Ascending aorta (tissue), 2 donors: Measurements from ENCODE around the gene OPALIN. TPM values are rescaled to one million over a fixed set of nuclear protein-coding genes. Genes with fewer than 3 reads are reported as not detected.

Source experiments
- DNase-seq, 2 donors: peaks; one replicate each; pipeline ENCODE4 v3.0.0-alpha.2; 2019; ENCODE audit warnings: low spot score in 2 of 2
- H3K27ac ChIP-seq, 2 donors: fragments of 200-600 bp; sonication (generic); one replicate each; pipeline ENCODE4 v1.5.1; 2016 to 2017; ENCODE audit warnings: mild to moderate bottlenecking in 1 of 2
- H3K27me3 ChIP-seq: fragments of 200-600 bp; sonication (generic); one replicate; pipeline ENCODE4 v1.5.1; 2017
- H3K36me3 ChIP-seq, 2 donors: fragments of 200-600 bp; sonication (generic); one replicate each; pipeline ENCODE4 v1.5.1; 2016
- H3K4me1 ChIP-seq, 2 donors: fragments of 200-600 bp; sonication (generic); one replicate each; pipeline ENCODE4 v1.5.1; 2016 to 2017; ENCODE audit warnings: mild to moderate bottlenecking in 1 of 2
- H3K4me3 ChIP-seq, 2 donors: fragments of 200-600 bp; sonication (generic); one replicate each; pipeline ENCODE4 v1.5.1; 2016 to 2017; ENCODE audit warnings: mild to moderate bottlenecking in 1 of 2
- H3K9me3 ChIP-seq, 2 donors: fragments of 200-600 bp; sonication (generic); one replicate each; pipeline ENCODE4 v1.5.1; 2016
- CTCF ChIP-seq, 3 experiments: fragments of 200-600 bp in 2 of 3; fragments of 450-650 bp in 1 of 3; sonication (generic) in 2 of 3; IDR thresholded peaks; one replicate each; pipeline ENCODE4 v1.5.1; 2016 to 2019; ENCODE audit warnings: antibody characterized with exemption in 3 of 3, mild to moderate bottlenecking in 1 of 3, moderate library complexity in 1 of 3
- intact Hi-C: fragments of 100-400 bp; cut with DNase I; formaldehyde crosslinking; loops from one replicate; pipeline ENCODE4 v1.15.1; 2023
- total RNA-seq: library from RNA; depleted of rRNA; stranded (reverse); fragments of >200 nt; gene quantifications from one replicate; pipeline ENCODE4 v1.1.0, GENCODE V29; 2016

The OPALIN gene
- total RNA-seq, 1 donor from 2014 or later = not detected

GRCh38 chr10:96342402-96342801 lies 16.4 kb downstream of the OPALIN start:
- H3K4me1 ChIP-seq = no peaks in the 10 kb centered on the region
- no peak for DNase-seq
- no peak for TF ChIP-seq CTCF (IDR thresholded peaks at IDR 0.05)
- intact Hi-C loops = no loop called here
- H3K9me3 ChIP-seq = no peaks in the 10 kb centered on the region
- H3K27ac ChIP-seq = no peak overlapping the region
- H3K4me3 ChIP-seq = no peak overlapping the region
- H3K36me3 ChIP-seq = no peaks in the 10 kb centered on the region
- no peaks in the 10 kb centered on the region for H3K27me3 ChIP-seq

GRCh38 chr10:96341219-96342182 lies 17.3 kb downstream of the OPALIN start:
- intact Hi-C loops = no loop called here
- Histone ChIP-seq H3K4me3 (no peak overlapping the region), H3K4me1 (no peaks in the 10 kb centered on the region), H3K27ac (no peak overlapping the region), H3K9me3 (no peaks in the 10 kb centered on the region), H3K27me3 (no peaks in the 10 kb centered on the region), H3K36me3 (no peaks in the 10 kb centered on the region)
- TF ChIP-seq CTCF (IDR thresholded peaks at IDR 0.05) = no peak
- no peak for DNase-seq

GRCh38 chr10:96339956-96340904 lies 18.6 kb downstream of the OPALIN start:
- H3K27me3 ChIP-seq = no peaks in the 10 kb centered on the region
- TF ChIP-seq CTCF (IDR thresholded peaks at IDR 0.05) = peak in 2 of 3 experiments; percentile 48 to 53
- H3K4me1 ChIP-seq = no peaks in the 10 kb centered on the region
- H3K9me3 ChIP-seq = no peaks in the 10 kb centered on the region
- H3K27ac ChIP-seq = no peak overlapping the region
- intact Hi-C loops = no loop called here
- DNase-seq = peak; percentile 25 to 73
- H3K4me3 ChIP-seq = no peak overlapping the region
- H3K36me3 ChIP-seq = no peaks in the 10 kb centered on the region

- intact Hi-C loops = no loop called here
- H3K4me3 ChIP-seq = no peak overlapping the region
- no peak overlapping the region for H3K27ac ChIP-seq
- H3K9me3 ChIP-seq = no peaks in the 10 kb centered on the region
- H3K4me1 ChIP-seq = no peaks in the 10 kb centered on the region
- DNase-seq = no peak
- TF ChIP-seq CTCF (IDR thresholded peaks at IDR 0.05) = no peak
- no peaks in the 10 kb centered on the region for H3K27me3 ChIP-seq
- no peaks in the 10 kb centered on the region for H3K36me3 ChIP-seq
Observed at GRCh38 chr10:96339383-96339782, 19.4 kb downstream of the OPALIN start.

GRCh38 chr10:96338279-96338925 lies 20.4 kb downstream of the OPALIN start:
- H3K27ac ChIP-seq = no peak overlapping the region
- no peak for TF ChIP-seq CTCF (IDR thresholded peaks at IDR 0.05)
- no peak for DNase-seq
- no peak overlapping the region for H3K4me3 ChIP-seq
- no peaks in the 10 kb centered on the region for H3K36me3 ChIP-seq
- H3K9me3 ChIP-seq = no peaks in the 10 kb centered on the region
- intact Hi-C loops = no loop called here
- H3K4me1 ChIP-seq = no peaks in the 10 kb centered on the region
- H3K27me3 ChIP-seq = no peaks in the 10 kb centered on the region
